ENCODE results near the gene SMIM43.

GRCh38 chr4:121769341-121769740, 4.4 kb upstream of the SMIM43 start:
- TF ChIP-seq NFIC (IDR thresholded peaks at IDR 0.05): no peak
- TF ChIP-seq SP1 (CRISPR knock-in tag; IDR thresholded peaks at IDR 0.05): no peak
- TF ChIP-seq REST (IDR thresholded peaks at IDR 0.05; ENCODE audit: borderline replicate concordance): no peak
- no peak for TF ChIP-seq REST (CRISPR knock-in tag; IDR thresholded peaks at IDR 0.05; ENCODE audit: low read depth)
- TF ChIP-seq NCOA2 (IDR thresholded peaks at IDR 0.05; ENCODE audit: partially characterized antibody in 2 of 2): no peak
- TF ChIP-seq ZC3H11A (IDR thresholded peaks at IDR 0.05; ENCODE audit: low read depth, low read length): no peak
- no peak for TF ChIP-seq MNT (conservative IDR thresholded peaks at IDR 0.05)
- TF ChIP-seq ZBTB11 (CRISPR knock-in tag; IDR thresholded peaks at IDR 0.05): no peak
- no peak for TF ChIP-seq CTBP1 (IDR thresholded peaks at IDR 0.05; ENCODE audit: borderline replicate concordance)
- TF ChIP-seq ELF1 (tag; IDR thresholded peaks at IDR 0.05): no peak
- TF ChIP-seq ZNF133 (CRISPR knock-in tag; IDR thresholded peaks at IDR 0.05): no peak
- no peak for TF ChIP-seq SRF (CRISPR knock-in tag; IDR thresholded peaks at IDR 0.05)
